Measurements from ENCODE around the gene GKN2.

DNA sequence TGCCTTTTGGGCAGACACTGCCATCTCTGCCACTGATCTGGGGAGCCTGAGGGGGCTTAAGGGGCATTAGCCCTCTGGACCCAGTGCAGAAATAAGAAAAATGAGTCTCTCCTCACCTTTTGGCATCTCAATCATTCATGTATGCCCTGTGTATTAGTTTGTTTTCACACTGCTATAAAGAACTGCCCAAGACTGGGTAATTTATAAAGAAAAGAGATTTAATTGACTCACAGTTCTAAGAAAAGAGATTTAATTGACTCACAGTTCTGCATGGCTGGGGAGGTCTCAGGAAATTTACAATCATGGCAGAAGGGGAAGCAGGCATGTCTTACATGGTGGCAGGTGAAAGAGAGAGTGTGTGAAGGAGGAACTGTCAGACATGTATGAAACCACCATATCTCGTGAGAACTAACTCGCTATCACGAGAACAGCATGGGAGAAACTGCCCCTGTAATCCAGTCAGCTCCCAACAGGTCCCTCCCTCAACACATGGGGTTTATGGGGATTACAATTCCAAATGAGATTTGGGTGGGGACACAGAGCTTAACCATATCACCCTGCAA is 21.5 kb downstream of the GKN2 start:
- TF ChIP-seq, protein P1, sequence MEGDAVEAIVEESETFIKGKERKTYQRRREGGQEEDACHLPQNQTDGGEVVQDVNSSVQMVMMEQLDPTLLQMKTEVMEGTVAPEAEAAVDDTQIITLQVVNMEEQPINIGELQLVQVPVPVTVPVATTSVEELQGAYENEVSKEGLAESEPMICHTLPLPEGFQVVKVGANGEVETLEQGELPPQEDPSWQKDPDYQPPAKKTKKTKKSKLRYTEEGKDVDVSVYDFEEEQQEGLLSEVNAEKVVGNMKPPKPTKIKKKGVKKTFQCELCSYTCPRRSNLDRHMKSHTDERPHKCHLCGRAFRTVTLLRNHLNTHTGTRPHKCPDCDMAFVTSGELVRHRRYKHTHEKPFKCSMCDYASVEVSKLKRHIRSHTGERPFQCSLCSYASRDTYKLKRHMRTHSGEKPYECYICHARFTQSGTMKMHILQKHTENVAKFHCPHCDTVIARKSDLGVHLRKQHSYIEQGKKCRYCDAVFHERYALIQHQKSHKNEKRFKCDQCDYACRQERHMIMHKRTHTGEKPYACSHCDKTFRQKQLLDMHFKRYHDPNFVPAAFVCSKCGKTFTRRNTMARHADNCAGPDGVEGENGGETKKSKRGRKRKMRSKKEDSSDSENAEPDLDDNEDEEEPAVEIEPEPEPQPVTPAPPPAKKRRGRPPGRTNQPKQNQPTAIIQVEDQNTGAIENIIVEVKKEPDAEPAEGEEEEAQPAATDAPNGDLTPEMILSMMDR (IDR thresholded peaks at IDR 0.05) = no peak
- TF ChIP-seq, protein P2, sequence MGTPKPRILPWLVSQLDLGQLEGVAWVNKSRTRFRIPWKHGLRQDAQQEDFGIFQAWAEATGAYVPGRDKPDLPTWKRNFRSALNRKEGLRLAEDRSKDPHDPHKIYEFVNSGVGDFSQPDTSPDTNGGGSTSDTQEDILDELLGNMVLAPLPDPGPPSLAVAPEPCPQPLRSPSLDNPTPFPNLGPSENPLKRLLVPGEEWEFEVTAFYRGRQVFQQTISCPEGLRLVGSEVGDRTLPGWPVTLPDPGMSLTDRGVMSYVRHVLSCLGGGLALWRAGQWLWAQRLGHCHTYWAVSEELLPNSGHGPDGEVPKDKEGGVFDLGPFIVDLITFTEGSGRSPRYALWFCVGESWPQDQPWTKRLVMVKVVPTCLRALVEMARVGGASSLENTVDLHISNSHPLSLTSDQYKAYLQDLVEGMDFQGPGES (IDR thresholded peaks at IDR 0.05; ENCODE audit: low read depth, low read length) = no peak
- TF ChIP-seq GABPA (IDR thresholded peaks at IDR 0.05; ENCODE audit: low read depth) (no peak), YY1 (IDR thresholded peaks at IDR 0.05; ENCODE audit: low read depth) (no peak)
